B cell (primary cell): ENCODE data around the gene CXCL16. TPM values are rescaled to one million over a fixed set of nuclear protein-coding genes. Genes with fewer than 3 reads are reported as not detected.

Experiments used
- ATAC-seq: fragments of 200-7000 bp; cut with Tn5 transposase; one replicate; pipeline ENCODE4 v1.10.0; 2021; ENCODE audit warnings: low read depth, mild to moderate bottlenecking, moderate number of reproducible peaks, moderate library complexity
- CTCF ChIA-PET: fragments of 350-600 bp; sonication (Branson Sonifier 250); formaldehyde crosslinking; loops from one replicate; lab custom pipeline; 2021; ENCODE audit warnings: antibody characterized with exemption, inconsistent platforms; lab: Charles Lee
- POLR2A ChIA-PET: fragments of 350-600 bp; sonication (Branson Sonifier 250); formaldehyde crosslinking; loops from one replicate; lab custom pipeline; 2021; ENCODE audit warnings: antibody characterized with exemption; lab: Charles Lee
- DNase-seq: peaks from one replicate; pipeline ENCODE4 v3.0.0; 2013
- H2AFZ ChIP-seq: 2 replicates; pipeline ENCODE4 v1.6.1; 2012; ENCODE audit warnings: mild to moderate bottlenecking, low read depth, low read length; ENCODE audit not compliant: insufficient read depth, poor library complexity, severe bottlenecking
- H3K27ac ChIP-seq, 2 donors: 1 replicate in 1 of 2; 2 replicates in 1 of 2; pipeline ENCODE4 v1.5.1; 2012 to 2013; ENCODE audit warnings: low read length in 2 of 2, mild to moderate bottlenecking in 2 of 2, moderate library complexity in 1 of 2
- H3K27me3 ChIP-seq, 4 experiments: fragments of 200-600 bp in 1 of 4; sonication (generic) in 1 of 4; replicated peaks in 1 of 4; 1 replicate in 2 of 4; 2 replicates in 2 of 4; pipeline versions ENCODE4 v1.6.1 to v1.7.0; 2013 to 2016; ENCODE audit warnings: low read length in 3 of 4, mild to moderate bottlenecking in 2 of 4, mixed read lengths in 1 of 4, moderate library complexity in 1 of 4; ENCODE audit not compliant: insufficient read depth in 4 of 4, control insufficient read depth in 3 of 4; ENCODE audit errors: control extremely low read depth in 1 of 4
- H3K36me3 ChIP-seq, 2 experiments: replicated peaks in 1 of 2; 1 replicate in 1 of 2; 2 replicates in 1 of 2; pipeline versions ENCODE4 v1.6.1 to v1.7.1; 2013; ENCODE audit warnings: low read length in 1 of 2; ENCODE audit not compliant: insufficient read depth in 2 of 2, control insufficient read depth in 1 of 2; ENCODE audit errors: control extremely low read depth in 1 of 2, extremely low read depth in 1 of 2
- H3K4me1 ChIP-seq, 2 donors: fragments of 200-600 bp in 1 of 2; sonication (generic) in 1 of 2; 1 replicate in 1 of 2; 2 replicates in 1 of 2; pipeline versions ENCODE4 v1.5.1 to v1.6.1; 2013 to 2017; ENCODE audit warnings: low read length in 2 of 2; ENCODE audit not compliant: control insufficient read depth in 2 of 2, insufficient read depth in 2 of 2
- H3K4me2 ChIP-seq: replicated peaks from 2 replicates; pipeline ENCODE3; 2012; ENCODE audit warnings: mild to moderate bottlenecking, low read depth, low read length; ENCODE audit not compliant: poor library complexity, severe bottlenecking
- H3K4me3 ChIP-seq, 5 experiments: fragments of 200-600 bp in 1 of 5; sonication (generic) in 1 of 5; 1 replicate in 3 of 5; 2 replicates in 2 of 5; pipeline versions ENCODE4 v1.5.1 to v1.7.0; 2011 to 2016; ENCODE audit warnings: low read length in 4 of 5, mild to moderate bottlenecking in 4 of 5, low read depth in 2 of 5, control low read depth in 1 of 5, moderate library complexity in 1 of 5; ENCODE audit not compliant: insufficient read depth in 1 of 5; ENCODE audit errors: control extremely low read depth in 1 of 5, extremely low read depth in 1 of 5
- H3K79me2 ChIP-seq: fragments of 200-600 bp; sonication (generic); one replicate; pipeline ENCODE4 v1.6.0; 2016; ENCODE audit warnings: low read length; ENCODE audit not compliant: control insufficient read depth, insufficient read depth
- H3K9ac ChIP-seq: fragments of 200-600 bp; sonication (generic); 2 replicates; pipeline ENCODE4 v1.6.1; 2017; ENCODE audit warnings: mild to moderate bottlenecking, low read length, moderate library complexity
- H3K9me3 ChIP-seq, 3 donors: one replicate each; pipeline versions ENCODE4 v1.6.1 to v1.7.1; 2013; ENCODE audit warnings: low read length in 2 of 3; ENCODE audit not compliant: control insufficient read depth in 2 of 3, insufficient read depth in 1 of 3; ENCODE audit errors: control extremely low read depth in 1 of 3
- H4K20me1 ChIP-seq: 2 replicates; pipeline ENCODE4 v1.6.0; 2012; ENCODE audit warnings: mild to moderate bottlenecking, low read length; ENCODE audit not compliant: insufficient read depth, control insufficient read depth, poor library complexity, severe bottlenecking
- H3K27ac Mint-ChIP-seq: one replicate; pipeline ENCODE4 v1.8.0; 2021; ENCODE audit warnings: mixed read lengths
- H3K27me3 Mint-ChIP-seq: one replicate; pipeline ENCODE4 v1.8.0; 2021; ENCODE audit warnings: mixed read lengths
- H3K4me1 Mint-ChIP-seq: one replicate; pipeline ENCODE4 v1.8.0; 2021; ENCODE audit warnings: mixed read lengths
- H3K4me3 Mint-ChIP-seq: one replicate; pipeline ENCODE4 v1.8.0; 2021; ENCODE audit warnings: mixed read lengths
- H3K9me3 Mint-ChIP-seq: one replicate; pipeline ENCODE4 v1.8.0; 2022; ENCODE audit warnings: mixed read lengths; ENCODE audit not compliant: insufficient read depth
- EZH2 ChIP-seq: IDR thresholded peaks from 2 replicates; pipeline ENCODE4 v1.6.1; 2012; ENCODE audit warnings: borderline replicate concordance, low read depth, mild to moderate bottlenecking, moderate library complexity, low read length; ENCODE audit not compliant: insufficient read depth, poor library complexity, severe bottlenecking
- WGBS: methylation state at CpG from one replicate; pipeline ENCODE4 v1.1.5; 2013; ENCODE audit warnings: missing lambda C conversion rate; ENCODE audit not compliant: insufficient coverage; 5-methylcytosine and 5-hydroxymethylcytosine counted together
- intact Hi-C: fragments of 100-400 bp; cut with micrococcal nuclease; formaldehyde crosslinking; loops from one replicate; pipeline ENCODE4 v1.10.0; 2022
- polyA plus RNA-seq: library from polyadenylated mRNA; depleted of rRNA; stranded (reverse); fragments of >200 nt; gene quantifications from 2 replicates; pipeline ENCODE4 v1.2.3, GENCODE V29; 2012
- total RNA-seq, 2 donors: library from RNA; stranded (reverse); fragments of 120-200 nt in 1 of 2; gene quantifications; 1 replicate in 1 of 2; 2 replicates in 1 of 2; pipeline versions ENCODE4 v1.2.3 to v1.2.4, GENCODE V29; 2013 to 2022
- TF ChIP-seq, protein P1 (sequence below): fragments of 200-600 bp; IDR thresholded peaks from one replicate; pipeline ENCODE4 v1.8.0; 2022; ENCODE audit warnings: antibody characterized with exemption, mild to moderate bottlenecking

The CXCL16 gene
- total and polyA plus RNA-seq, 2 donors (not counting 1 experiment from before 2014, with no cell fraction given), result 10.9 to 22.0 TPM

DNA sequence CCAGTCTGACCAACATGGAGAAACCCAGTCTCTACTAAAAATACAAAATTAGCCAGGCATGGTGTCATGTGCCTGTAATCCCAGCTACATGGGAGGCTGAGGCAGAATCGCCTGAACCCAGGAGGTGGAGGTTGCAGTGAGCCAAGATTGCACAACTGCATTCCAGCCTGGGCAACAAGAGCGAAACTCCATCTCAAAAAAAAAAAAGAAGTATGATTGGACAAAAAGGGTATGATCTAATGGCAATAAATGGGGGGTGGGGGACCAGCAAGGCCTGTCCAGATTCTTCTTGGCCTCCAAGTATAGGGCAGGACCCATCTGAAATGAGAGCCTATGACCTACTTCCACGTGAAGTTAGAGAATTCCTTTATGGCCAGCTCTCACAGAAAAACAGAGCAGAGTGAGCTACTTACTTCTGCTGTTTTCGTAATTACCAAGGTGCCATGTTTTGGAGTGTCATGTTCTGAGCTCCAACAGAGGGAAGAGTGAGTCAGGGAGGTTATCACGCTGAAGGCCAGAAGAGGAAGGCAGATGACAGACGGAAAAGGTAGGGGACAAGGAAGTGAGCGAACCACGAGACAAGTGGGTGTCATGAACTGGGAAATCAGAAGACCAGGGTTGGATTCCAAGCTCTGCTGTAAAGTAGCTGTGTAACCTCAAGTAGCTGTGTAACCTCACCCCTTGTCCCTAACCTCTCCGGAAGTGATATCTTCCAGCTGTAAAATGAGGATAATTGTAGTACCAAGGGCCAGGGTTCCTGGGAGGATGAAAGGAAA, 3.7 kb downstream of the CXCL16 start:
- Mint-ChIP-seq H3K9me3 (no peaks in the 10 kb centered on the region), H3K27me3 (no peaks in the 10 kb centered on the region), H3K4me1 (peaks cover 60% of the 10 kb centered on the region), H3K27ac (peak overlapping the region; percentile 87), H3K4me3 (peak overlapping the region; percentile 19)
- intact Hi-C loops, result no loop called here
- Histone ChIP-seq H3K79me2 (peaks cover 14% of the 10 kb centered on the region), H3K9ac (no peak overlapping the region), H3K4me1 (peaks cover 42 to 60% of the 10 kb centered on the region in 2 donors), H2AFZ (no peak overlapping the region), H3K27ac (peak overlapping the region in 1 of 2 donors; percentile 29), H4K20me1 (peaks cover 13% of the 10 kb centered on the region), H3K4me3 (no peak overlapping the region), H3K27me3 (peaks cover 0 to 4% (median 0%) of the 10 kb centered on the region in 4 experiments), H3K4me2 (no peak overlapping the region), H3K9me3 (no peaks in the 10 kb centered on the region), H3K36me3 (no peaks in the 10 kb centered on the region)
- CTCF ChIA-PET, result interaction anchor here (1.2 to 1.5 kb wide), 3 partner anchors 26 to 54 kb away, joined by 3 to 6 read pairs (median 5); partner anchors contain the start of gene ARRB2
- ATAC-seq, result no peak
- POLR2A ChIA-PET, result no interaction called here
- WGBS, result 47% methylated on average over 4 of the region's 9 CpGs
- DNase-seq, result no peak
- TF ChIP-seq, protein P1, sequence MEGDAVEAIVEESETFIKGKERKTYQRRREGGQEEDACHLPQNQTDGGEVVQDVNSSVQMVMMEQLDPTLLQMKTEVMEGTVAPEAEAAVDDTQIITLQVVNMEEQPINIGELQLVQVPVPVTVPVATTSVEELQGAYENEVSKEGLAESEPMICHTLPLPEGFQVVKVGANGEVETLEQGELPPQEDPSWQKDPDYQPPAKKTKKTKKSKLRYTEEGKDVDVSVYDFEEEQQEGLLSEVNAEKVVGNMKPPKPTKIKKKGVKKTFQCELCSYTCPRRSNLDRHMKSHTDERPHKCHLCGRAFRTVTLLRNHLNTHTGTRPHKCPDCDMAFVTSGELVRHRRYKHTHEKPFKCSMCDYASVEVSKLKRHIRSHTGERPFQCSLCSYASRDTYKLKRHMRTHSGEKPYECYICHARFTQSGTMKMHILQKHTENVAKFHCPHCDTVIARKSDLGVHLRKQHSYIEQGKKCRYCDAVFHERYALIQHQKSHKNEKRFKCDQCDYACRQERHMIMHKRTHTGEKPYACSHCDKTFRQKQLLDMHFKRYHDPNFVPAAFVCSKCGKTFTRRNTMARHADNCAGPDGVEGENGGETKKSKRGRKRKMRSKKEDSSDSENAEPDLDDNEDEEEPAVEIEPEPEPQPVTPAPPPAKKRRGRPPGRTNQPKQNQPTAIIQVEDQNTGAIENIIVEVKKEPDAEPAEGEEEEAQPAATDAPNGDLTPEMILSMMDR, result no peak
- TF ChIP-seq EZH2, result no peak

DNA sequence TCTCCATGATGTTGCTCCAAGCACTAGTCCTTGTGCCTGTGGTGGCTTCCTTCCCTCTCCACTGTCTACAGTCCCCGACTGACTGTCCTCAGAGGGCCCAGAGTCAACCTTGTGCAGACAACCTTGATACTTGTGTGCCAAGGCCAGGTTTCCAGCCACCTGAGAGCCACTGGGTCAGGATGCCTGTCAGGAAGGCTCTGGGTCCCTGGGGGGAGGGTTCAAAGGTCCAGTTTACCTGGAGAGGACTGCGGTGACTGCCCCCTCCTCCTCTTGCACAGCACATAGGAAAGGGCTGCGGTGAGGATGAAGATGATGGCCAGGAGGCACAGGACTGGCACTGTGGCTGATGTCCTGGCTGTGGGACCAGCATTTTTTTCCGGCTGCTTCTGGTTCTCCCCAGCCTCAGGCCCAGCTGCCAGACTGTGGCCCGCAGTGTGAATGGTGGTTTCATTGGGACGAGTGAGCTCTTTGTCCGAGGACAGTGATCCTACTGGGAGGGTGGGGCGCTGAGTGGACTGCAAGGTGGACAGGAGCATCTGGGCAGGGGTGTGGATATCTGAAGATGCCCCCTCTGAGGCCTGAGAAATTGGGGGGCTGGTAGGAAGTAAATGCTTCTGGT, 4.8 kb downstream of the CXCL16 start:
- peaks cover 59% of the 10 kb centered on the region for H3K4me1 Mint-ChIP-seq
- 98% methylated on average over 5 of the region's 8 CpGs for WGBS

More for the DNA sequence above, 4.8 kb downstream of the CXCL16 start:
- intact Hi-C loops, result loop anchor here (5.0 kb wide), 2 partner anchors 212 to 593 kb away; partner anchors contain the start of genes CYB5D2, PFN1 and ZZEF1
- ATAC-seq (no peak), DNase-seq (no peak)
- Histone ChIP-seq H3K27ac (peak overlapping the region in 1 of 2 donors; percentile 68), H3K9ac (no peak overlapping the region), H3K9me3 (no peaks in the 10 kb centered on the region), H3K4me3 (no peak overlapping the region), H3K4me1 (peaks cover 42 to 61% of the 10 kb centered on the region in 2 donors), H3K36me3 (no peaks in the 10 kb centered on the region), H4K20me1 (peaks cover 13% of the 10 kb centered on the region), H3K4me2 (peak overlapping the region; percentile 77), H3K27me3 (no peaks in the 10 kb centered on the region), H3K79me2 (peaks cover 18% of the 10 kb centered on the region), H2AFZ (no peak overlapping the region)
- Mint-ChIP-seq H3K4me3 (no peak overlapping the region), H3K27ac (peak overlapping the region; percentile 93), H3K9me3 (no peaks in the 10 kb centered on the region), H3K27me3 (no peaks in the 10 kb centered on the region)
- CTCF ChIA-PET, result interaction anchor here (1.1 to 3.0 kb wide), 2 partner anchors 23 to 55 kb away, joined by 7 to 9 read pairs; no protein-coding TSS in a partner anchor
- POLR2A ChIA-PET, result no interaction called here
- TF ChIP-seq EZH2, result no peak
- TF ChIP-seq, protein P1, result no peak
